NCI-H748 (cell line): Measurements from ENCODE around the gene SORCS2.

Source experiments
- DNase-seq: peaks from one replicate; lab custom pipeline; 2025; ENCODE audit not compliant: unreplicated experiment; lab: John Stamatoyannopoulos, UW

SORCS2 gene

GRCh38 chr4:7241597-7242125, 49.3 kb downstream of the SORCS2 start:
- DNase-seq = no peak

- DNase-seq = no peak
Observed at GRCh38 chr4:7242766-7243165, 50.4 kb downstream of the SORCS2 start.

- DNase-seq = no peak
Observed at GRCh38 chr4:7243609-7244330, 51.4 kb downstream of the SORCS2 start.

DNA sequence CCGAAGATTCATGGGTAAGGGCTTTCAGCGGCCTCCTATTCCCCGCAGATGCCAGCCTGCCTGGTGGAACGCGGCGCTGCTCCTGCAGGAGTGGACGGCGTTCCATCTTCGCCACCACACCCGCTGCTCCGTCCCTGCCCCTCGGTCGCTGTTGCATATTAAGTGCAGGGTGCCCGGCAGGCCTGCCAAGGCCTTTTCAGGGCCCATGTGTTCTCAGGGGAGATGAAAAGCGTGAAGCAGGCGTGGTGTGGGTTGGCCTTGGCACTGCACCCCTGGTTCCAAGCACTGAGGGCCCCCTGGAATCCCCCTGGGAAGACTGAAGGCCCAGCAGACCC, 52.0 kb downstream of the SORCS2 start:
- no peak for DNase-seq

DNA sequence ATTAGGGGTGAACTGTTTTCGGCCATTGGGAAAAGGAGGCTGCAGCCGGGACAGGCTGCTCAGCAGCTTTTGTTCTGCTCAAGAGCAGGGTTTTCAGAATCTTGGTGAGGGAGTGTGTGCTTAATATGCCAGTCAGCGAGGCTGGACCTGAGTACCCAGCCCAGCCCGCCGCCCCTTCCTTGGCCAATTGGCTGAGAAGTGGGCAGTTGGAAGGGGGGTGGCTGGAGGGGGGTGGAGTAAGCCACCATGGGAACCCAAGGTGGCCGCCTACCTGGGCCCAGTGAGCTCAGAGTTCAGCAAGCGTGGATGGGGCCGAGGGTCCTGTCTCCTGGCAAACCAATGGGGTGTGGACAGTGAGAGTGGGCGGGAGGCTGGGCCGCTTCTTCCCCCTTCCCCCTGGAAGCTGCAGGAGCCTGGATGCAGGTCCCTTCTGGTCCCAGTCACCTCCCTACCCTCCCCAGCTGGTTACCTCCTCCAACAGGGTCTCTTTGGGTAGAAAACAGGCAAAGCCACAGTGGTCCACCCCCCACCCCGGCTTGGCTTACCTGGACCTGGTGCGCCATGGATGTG, 52.5 kb downstream of the SORCS2 start:
- DNase-seq = no peak

GRCh38 chr4:7247521-7247920, 55.2 kb downstream of the SORCS2 start:
- no peak for DNase-seq

GRCh38 chr4:7247946-7248345, 55.6 kb downstream of the SORCS2 start:
- DNase-seq = no peak

GRCh38 chr4:7248857-7249256, 56.5 kb downstream of the SORCS2 start:
- DNase-seq = no peak

GRCh38 chr4:7251321-7251720, 59.0 kb downstream of the SORCS2 start:
- DNase-seq = no peak

DNA sequence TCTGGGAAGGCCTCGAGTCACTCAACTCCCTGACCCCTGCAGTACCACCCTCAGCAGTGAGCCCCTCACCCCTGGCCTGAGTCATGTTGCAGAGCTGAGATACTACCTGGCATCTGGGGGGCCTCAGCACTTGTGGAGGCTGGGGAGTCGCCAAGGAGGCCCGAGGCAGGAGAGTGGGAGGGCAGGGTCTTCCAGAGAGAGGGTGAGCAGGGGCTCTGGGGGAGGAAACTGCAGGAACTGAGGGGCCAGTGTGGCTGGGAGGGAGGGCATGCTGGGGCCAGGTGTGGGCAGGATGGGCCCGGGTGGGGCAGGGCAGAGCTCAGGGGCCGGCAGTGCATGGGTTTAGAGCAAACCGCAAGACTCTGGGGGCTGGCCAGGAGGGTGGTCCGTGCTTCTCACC, 59.7 kb downstream of the SORCS2 start:
- no peak for DNase-seq

GRCh38 chr4:7252510-7253340, 60.4 kb downstream of the SORCS2 start:
- DNase-seq = no peak

GRCh38 chr4:7253341-7253700, 61.0 kb downstream of the SORCS2 start:
- DNase-seq = no peak

GRCh38 chr4:7253837-7254236, 61.5 kb downstream of the SORCS2 start:
- DNase-seq = no peak

DNA sequence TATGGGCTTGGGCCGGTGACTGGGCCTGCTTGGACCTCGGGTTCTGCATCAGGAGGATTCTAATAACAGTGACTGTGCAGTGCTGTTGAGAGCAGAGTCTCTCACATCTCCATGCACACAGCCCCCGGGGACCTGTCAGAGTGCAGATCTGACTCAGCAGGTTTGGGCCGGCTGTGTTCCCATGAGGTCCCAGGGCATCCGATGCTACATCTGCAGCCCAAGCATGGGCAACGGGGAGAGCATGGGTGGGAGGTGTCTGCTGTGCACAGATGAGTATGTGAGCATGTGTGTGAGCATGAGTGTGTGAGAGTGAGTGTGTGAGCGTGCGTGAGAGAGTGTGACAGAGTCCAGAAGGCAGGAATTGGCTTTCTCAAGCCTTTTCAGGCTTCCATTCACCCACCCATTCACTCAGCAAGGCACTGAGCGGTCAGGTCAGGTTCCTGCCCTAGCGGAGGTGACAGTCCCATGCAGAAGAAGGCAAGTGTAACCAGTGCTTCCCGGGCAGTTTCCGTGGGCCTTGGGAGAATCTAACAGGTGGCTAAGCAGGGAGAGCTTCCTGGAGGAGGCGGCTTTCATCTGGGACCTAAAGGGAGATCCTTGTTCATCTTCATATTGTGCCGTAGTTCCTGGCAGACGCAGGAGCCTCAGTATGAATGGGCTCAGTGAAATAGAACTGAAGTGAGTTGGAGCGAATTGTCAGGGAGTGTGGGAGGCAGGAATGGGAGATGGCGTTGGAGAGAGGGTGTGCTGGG, 62.6 kb downstream of the SORCS2 start:
- DNase-seq = no peak

- DNase-seq = no peak
Observed at GRCh38 chr4:7255488-7255881, 63.1 kb downstream of the SORCS2 start.

DNA sequence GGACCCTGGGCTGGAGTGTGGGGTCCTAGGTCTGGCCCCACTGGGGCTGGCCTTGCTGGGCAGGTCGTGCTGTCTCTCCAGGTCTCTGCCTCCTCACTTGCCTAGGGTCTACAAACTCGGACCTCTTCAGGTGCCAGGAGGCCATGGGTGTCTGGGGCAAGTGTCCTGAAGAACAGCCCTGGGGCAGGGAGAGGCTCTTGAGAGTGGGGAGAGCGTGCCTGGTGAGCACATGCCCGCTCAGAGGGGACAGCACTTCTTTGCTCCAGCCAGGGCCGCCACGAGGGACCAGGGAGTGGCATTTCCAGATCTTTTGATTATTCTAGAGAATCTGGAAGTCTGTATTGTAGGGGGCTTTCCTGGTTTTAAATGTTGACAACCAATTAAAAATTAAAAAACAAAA, 63.7 kb downstream of the SORCS2 start:
- no peak for DNase-seq

- no peak for DNase-seq
Observed at GRCh38 chr4:7256984-7257810, 64.9 kb downstream of the SORCS2 start.

- no peak for DNase-seq
Observed at GRCh38 chr4:7259039-7259438, 66.7 kb downstream of the SORCS2 start.

DNA sequence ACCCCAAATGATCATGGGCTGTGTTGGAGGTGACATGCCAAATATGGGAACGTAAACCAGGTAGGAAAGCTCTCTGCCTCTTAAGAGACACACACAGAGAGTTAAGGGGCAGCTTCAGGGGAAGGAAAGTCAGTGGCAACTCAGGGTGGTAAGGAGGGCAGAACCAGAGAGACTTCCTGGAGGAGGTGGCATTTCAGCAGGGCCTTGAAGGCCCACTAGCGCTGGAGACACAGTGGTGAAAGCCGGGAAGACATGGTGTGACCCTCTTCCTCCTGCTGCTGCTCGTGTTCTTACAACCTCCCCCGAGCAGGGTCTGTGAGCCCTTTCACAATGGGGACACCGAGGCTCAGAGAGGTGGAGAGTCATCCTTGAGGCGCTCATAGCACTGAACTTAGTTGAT, 68.2 kb downstream of the SORCS2 start:
- no peak for DNase-seq

GRCh38 chr4:7261087-7261486, 68.7 kb downstream of the SORCS2 start:
- DNase-seq = no peak

DNA sequence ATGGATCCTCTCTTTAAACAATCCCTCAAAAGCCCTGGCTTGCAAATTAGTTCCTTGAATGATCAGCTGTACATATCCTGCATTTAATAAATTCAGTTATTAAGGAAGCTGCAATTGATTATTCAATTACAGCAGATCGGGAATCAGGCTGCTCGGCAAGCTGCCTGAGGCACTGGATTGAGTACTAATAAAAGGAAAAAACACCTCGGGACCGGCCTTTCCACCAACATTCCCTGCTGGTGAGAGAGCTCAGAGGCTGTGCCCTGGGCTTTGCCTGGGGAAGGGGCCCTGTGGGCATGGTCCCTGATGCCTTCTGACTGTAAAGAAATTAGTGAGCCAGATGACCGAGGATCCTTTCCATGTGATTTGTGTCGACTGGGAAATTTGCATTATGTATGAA, 69.2 kb downstream of the SORCS2 start:
- DNase-seq = no peak
